A549 treated with DMSO at 1 μM for 4 hours (cell line): ENCODE measurements around the gene ALG1L2. TPM values are rescaled to one million over a fixed set of nuclear protein-coding genes. Genes with fewer than 3 reads are reported as not detected.

ENCODE experiments used
- total RNA-seq: library from RNA; stranded (reverse); fragments of 200-300 nt; extraction: Qiagen RNA extraction; gene quantifications from 5 replicates; pipeline ENCODE4 v1.2.3, GENCODE V29; 2022; ENCODE audit warnings: low read depth

The ALG1L2 gene, protein sequence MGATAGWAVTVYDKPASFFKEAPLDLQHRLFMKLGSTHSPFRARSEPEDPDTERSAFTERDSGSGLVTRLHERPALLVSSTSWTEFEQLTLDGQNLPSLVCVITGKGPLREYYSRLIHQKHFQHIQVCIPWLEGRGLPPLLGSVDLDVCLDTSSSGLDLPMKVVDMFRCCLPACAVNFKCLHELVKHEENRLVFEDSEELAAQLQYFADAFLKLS
- total RNA-seq, result not detected in 5 replicates

DNA sequence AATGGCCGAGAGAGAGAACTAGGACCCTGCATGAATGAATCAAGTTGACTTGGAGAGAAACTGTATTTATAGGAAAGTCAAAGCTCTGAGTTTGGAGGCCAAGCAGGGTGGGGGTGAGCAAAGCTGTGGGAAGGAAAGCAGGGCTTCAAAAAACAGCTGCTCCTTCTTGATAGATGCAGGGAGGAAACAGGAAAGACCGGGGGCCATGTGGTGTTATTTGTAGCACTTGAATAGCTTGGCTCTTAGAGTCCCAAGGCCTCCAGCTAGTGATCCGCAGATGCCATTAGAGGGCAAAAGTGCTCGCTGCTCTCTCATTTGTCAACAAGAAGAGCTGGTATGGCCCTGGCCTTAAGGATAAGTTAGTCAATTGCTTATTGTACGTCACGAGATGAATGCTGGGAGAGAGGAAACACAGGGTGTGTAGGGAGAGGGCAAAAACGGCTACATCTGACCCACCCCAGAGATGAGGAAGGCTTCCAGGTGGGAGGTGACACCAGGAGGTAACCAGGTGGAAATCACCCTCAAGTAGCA, at the start of gene ALG1L2:
ALG1L2 (plus strand) TSS at position 481 of the 531 bp plus-strand sequence. CDS start 186 bp downstream, outside the sequence.

Other genes starting within 250 kb of the ALG1L2 start
- 11.0 to 11.8 TPM (median 11.5 TPM) in 5 replicates for gene TMCC1, start 188.1 kb upstream of the ALG1L2 start, total RNA-seq
- not detected in 5 replicates for gene TRH, start 107.1 kb upstream of the ALG1L2 start, total RNA-seq